SU-DHL-6 (cell line): Measurements from ENCODE around the gene LAMC3.

ENCODE experiments used
- H2AFZ ChIP-seq: fragments of 200-600 bp; sonication (generic); 2 replicates; pipeline ENCODE4 v1.6.1; 2014; ENCODE audit warnings: low read depth, mild to moderate bottlenecking, moderate library complexity, mixed read lengths, antibody characterized with exemption, low read length; ENCODE audit not compliant: severe bottlenecking
- H3F3A ChIP-seq: fragments of 200-600 bp; shearing (Covaris generic); 2 replicates; pipeline ENCODE4 v1.6.0; 2016; ENCODE audit warnings: antibody characterized with exemption, mild to moderate bottlenecking; ENCODE audit not compliant: insufficient read depth
- H3K27ac ChIP-seq: fragments of 200-600 bp; sonication (generic); 2 replicates; pipeline ENCODE4 v1.5.1; 2016; ENCODE audit warnings: low read depth, mild to moderate bottlenecking, low read length, moderate library complexity, mixed read lengths
- H3K27me3 ChIP-seq: fragments of 200-600 bp; sonication (generic), shearing (Covaris generic); 2 replicates; pipeline ENCODE4 v1.6.0; 2014; ENCODE audit warnings: mild to moderate bottlenecking, low read length
- H3K36me3 ChIP-seq: fragments of 200-600 bp; sonication (generic); 2 replicates; pipeline ENCODE4 v1.6.1; 2014; ENCODE audit warnings: mild to moderate bottlenecking, low read length, mixed read lengths
- H3K4me2 ChIP-seq: fragments of 300-600, 200-600 bp; shearing (Covaris generic), sonication (generic); 2 replicates; pipeline ENCODE4 v1.6.0; 2014; ENCODE audit warnings: low read length, low read depth, mild to moderate bottlenecking; ENCODE audit not compliant: poor library complexity, severe bottlenecking
- H3K4me3 ChIP-seq: fragments of 200-600 bp; sonication (generic); 2 replicates; pipeline ENCODE4 v1.5.1; 2014; ENCODE audit warnings: antibody characterized with exemption, low read length, mild to moderate bottlenecking, mixed read lengths; ENCODE audit not compliant: insufficient read depth, poor library complexity, severe bottlenecking
- H3K79me2 ChIP-seq: fragments of 200-600 bp; sonication (generic); 2 replicates; pipeline ENCODE4 v1.6.1; 2014; ENCODE audit warnings: mild to moderate bottlenecking, low read length, moderate library complexity; ENCODE audit not compliant: insufficient read depth
- H3K9ac ChIP-seq: fragments of 200-600 bp; sonication (generic); 2 replicates; pipeline ENCODE4 v1.7.0; 2014; ENCODE audit warnings: mild to moderate bottlenecking, low read length
- H3K9me2 ChIP-seq: fragments of 200-600 bp; sonication (generic); replicated peaks from 2 replicates; pipeline ENCODE4 v1.6.1; 2014; ENCODE audit warnings: low read length; ENCODE audit not compliant: insufficient read depth
- H3K9me3 ChIP-seq: fragments of 200-600 bp; sonication (generic); 2 replicates; pipeline ENCODE4 v1.6.1; 2014; ENCODE audit warnings: low read length, mixed read lengths; ENCODE audit not compliant: insufficient read depth
- H4K20me1 ChIP-seq: fragments of 200-600 bp; sonication (generic); 2 replicates; pipeline ENCODE4 v1.6.1; 2014; ENCODE audit warnings: low read depth, mild to moderate bottlenecking, antibody characterized with exemption, low read length, moderate library complexity, mixed read lengths
- EZH2phosphoT487 ChIP-seq: fragments of 200-600 bp; sonication (generic), shearing (Covaris generic); conservative IDR thresholded peaks from 2 replicates; pipeline ENCODE4 v1.6.1; 2018; ENCODE audit warnings: mild to moderate bottlenecking, antibody characterized with exemption, low read length, moderate library complexity, mixed read lengths
- TF ChIP-seq, protein P1 (sequence below): fragments of 200-600 bp; sonication (generic); IDR thresholded peaks from one replicate; pipeline ENCODE4 v1.5.1; 2017; ENCODE audit warnings: antibody characterized with exemption, mild to moderate bottlenecking, low read length, moderate library complexity; ENCODE audit not compliant: insufficient read depth, poor library complexity, severe bottlenecking

Gene LAMC3

DNA sequence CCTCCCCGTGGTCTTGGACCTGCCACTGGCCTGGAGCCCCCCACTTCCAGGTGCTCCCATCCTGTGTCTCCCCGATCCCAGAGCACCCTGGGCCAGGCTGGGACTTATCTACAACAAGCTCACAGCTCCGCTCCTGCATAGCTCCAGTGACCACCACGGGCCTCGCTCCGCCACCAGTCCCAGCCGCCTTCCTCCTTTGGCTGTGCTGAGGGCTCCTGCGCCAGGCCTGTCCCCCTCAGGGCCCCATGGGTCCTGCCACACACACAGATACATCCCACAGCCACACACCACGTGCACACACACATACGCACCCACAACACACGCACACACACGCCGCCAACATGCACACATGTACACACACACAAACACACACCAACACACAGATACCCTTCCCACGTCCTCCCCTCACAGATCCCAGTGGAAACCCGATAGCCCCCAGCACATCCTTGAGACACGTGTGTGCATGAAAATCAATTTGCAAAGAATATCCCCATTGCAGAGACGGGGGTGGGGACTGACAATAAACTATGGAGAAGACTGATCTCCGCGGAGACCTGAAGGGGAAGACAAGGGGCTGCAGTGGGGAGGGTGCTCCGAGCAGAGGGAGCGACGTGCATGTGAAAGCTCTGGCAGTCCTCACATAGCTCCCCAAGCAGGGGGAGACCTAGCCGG, 18.5 kb upstream of the LAMC3 start:
- H3K9me3 ChIP-seq: no peaks in the 10 kb centered on the region
- no peak overlapping the region for H3K4me3 ChIP-seq
- no peaks in the 10 kb centered on the region for H3F3A ChIP-seq
- H3K27me3 ChIP-seq: no peaks in the 10 kb centered on the region
- no peaks in the 10 kb centered on the region for H3K9me2 ChIP-seq
- no peak overlapping the region for H2AFZ ChIP-seq
- H3K9ac ChIP-seq: no peak overlapping the region
- H3K4me2 ChIP-seq: no peak overlapping the region
- no peak overlapping the region for H3K27ac ChIP-seq
- no peaks in the 10 kb centered on the region for H3K36me3 ChIP-seq
- TF ChIP-seq, protein P1, sequence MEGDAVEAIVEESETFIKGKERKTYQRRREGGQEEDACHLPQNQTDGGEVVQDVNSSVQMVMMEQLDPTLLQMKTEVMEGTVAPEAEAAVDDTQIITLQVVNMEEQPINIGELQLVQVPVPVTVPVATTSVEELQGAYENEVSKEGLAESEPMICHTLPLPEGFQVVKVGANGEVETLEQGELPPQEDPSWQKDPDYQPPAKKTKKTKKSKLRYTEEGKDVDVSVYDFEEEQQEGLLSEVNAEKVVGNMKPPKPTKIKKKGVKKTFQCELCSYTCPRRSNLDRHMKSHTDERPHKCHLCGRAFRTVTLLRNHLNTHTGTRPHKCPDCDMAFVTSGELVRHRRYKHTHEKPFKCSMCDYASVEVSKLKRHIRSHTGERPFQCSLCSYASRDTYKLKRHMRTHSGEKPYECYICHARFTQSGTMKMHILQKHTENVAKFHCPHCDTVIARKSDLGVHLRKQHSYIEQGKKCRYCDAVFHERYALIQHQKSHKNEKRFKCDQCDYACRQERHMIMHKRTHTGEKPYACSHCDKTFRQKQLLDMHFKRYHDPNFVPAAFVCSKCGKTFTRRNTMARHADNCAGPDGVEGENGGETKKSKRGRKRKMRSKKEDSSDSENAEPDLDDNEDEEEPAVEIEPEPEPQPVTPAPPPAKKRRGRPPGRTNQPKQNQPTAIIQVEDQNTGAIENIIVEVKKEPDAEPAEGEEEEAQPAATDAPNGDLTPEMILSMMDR: no peak
- TF ChIP-seq EZH2phosphoT487: no peak
- H4K20me1 ChIP-seq: no peaks in the 10 kb centered on the region
- H3K79me2 ChIP-seq: no peaks in the 10 kb centered on the region

DNA sequence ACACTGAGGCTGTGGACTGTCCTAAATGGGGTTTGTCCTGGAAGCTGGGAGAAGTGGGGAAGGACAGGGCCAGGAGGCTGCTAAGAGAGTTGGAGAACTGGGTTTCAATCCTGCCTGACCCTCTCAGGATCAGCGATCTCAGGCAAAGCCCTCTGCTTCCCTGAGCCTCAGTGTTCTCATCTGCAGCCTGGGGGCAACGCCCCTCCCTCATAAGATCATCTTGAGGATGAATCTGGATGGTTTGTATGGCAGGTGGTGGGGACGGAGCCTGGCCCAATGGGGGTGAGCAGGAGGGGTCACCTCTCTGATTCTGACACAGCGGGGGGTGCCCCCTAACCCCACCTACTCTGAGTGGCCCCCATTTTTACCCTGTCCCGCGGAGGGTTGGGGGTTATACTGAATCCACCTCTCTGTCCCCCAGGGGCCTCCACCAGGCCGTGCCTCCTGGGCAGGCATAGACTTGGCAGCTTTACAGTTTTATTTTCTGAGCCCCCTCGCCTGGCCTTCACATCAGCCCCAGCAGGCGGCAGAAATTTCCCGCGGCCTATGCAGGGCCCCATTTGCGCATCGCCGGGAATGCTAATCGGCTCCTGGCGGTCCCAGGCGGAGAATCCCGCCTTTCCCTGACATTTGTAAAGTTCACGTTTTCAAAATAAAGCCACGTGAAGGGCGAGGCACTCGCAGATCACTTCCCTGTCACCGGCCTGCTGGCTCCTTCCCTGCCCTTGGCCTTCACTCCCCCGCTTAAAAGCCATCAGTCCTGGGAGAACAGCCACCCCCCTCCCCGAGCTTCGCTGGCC, 17.8 kb upstream of the LAMC3 start:
- Histone ChIP-seq H2AFZ (no peak overlapping the region), H3F3A (no peaks in the 10 kb centered on the region), H3K79me2 (no peaks in the 10 kb centered on the region), H3K36me3 (no peaks in the 10 kb centered on the region), H3K9ac (no peak overlapping the region), H3K9me2 (no peaks in the 10 kb centered on the region), H3K27ac (no peak overlapping the region), H4K20me1 (no peaks in the 10 kb centered on the region), H3K9me3 (no peaks in the 10 kb centered on the region), H3K4me3 (no peak overlapping the region), H3K27me3 (no peaks in the 10 kb centered on the region), H3K4me2 (no peak overlapping the region)
- TF ChIP-seq, protein P1: no peak
- no peak for TF ChIP-seq EZH2phosphoT487

DNA sequence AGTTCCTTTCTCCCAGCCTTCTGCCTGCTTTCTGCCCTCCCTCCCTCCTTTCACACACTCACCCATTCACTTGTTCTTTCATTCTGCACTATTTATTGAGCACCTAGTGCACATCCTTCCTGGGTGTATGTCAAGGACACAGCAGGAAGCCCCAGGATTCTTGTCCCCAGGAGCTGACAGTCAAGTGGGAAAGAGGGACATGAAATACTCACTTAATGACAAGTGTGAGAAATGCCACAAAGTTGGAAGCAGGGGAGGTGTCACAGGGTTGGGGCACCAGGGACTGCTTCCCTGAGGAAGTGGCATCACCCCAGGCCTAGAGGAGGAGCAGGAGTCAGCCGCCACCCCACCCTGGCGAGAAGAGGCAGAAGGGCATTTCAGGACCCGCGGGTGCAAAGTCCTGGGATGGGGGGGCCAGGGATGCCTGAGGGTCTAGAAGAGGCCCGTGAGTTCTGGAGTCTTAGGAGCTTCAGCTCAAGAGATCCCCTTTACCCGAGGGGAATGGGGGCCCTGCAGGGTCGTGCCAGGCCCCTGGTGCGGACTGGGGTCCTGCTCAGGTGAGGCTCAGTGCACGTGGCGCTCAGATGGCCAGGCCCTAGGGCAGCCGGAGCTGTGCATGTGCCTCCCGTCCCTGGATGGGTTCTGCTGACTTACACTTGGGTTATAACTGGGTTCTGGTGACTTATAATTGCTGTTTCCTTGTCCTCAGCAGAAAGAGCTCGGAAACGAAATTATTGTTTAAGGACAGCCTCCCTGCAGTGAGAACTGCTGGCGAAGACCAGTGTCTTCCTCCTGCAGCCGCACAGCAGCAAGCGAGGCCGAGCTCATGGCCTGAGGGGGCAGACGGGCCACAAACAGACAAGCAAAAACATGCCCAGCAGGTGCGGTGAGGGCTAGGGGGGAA, 16.9 kb upstream of the LAMC3 start:
- no peaks in the 10 kb centered on the region for H3K79me2 ChIP-seq
- no peaks in the 10 kb centered on the region for H3K9me2 ChIP-seq
- TF ChIP-seq EZH2phosphoT487: no peak
- TF ChIP-seq, protein P1: no peak
- H3K9me3 ChIP-seq: no peaks in the 10 kb centered on the region
- no peaks in the 10 kb centered on the region for H4K20me1 ChIP-seq
- no peaks in the 10 kb centered on the region for H3F3A ChIP-seq
- no peaks in the 10 kb centered on the region for H3K36me3 ChIP-seq
- H3K27ac ChIP-seq: no peak overlapping the region
- H3K27me3 ChIP-seq: no peaks in the 10 kb centered on the region
- H2AFZ ChIP-seq: no peak overlapping the region
- no peak overlapping the region for H3K9ac ChIP-seq
- no peak overlapping the region for H3K4me3 ChIP-seq
- no peak overlapping the region for H3K4me2 ChIP-seq
